Mammary epithelial cell (primary cell): ENCODE data around the gene BLCAP.
"Not testable (repeated sequence)": the region's sequence is repeated elsewhere in the genome, so short reads cannot be mapped to it uniquely, and the experiment has no call there.

Experiments
- CTCF ChIP-seq, 2 donors: IDR thresholded peaks in 1 of 2; conservative IDR thresholded peaks in 1 of 2; 2 replicates each; pipeline ENCODE4 v1.5.1; 2011 to 2012; ENCODE audit warnings: inconsistent platforms in 2 of 2, low read length in 2 of 2, mild to moderate bottlenecking in 2 of 2, control low read depth in 1 of 2, low read depth in 1 of 2; ENCODE audit not compliant: insufficient read depth in 1 of 2; ENCODE audit errors: extremely low read depth in 1 of 2
- EZH2 ChIP-seq: IDR thresholded peaks from 2 replicates; pipeline ENCODE4 v1.6.1; 2012; ENCODE audit warnings: low read length, inconsistent platforms, borderline replicate concordance

GRCh38 chr20:37540838-37541237 is 13.2 kb upstream of the BLCAP start:
- not testable (repeated sequence) for TF ChIP-seq CTCF (conservative IDR thresholded peaks at IDR 0.05 in 1 of 2, IDR thresholded peaks at IDR 0.05 in 1 of 2; ENCODE audit: extremely low read depth in 1 of 2, insufficient read depth in 1 of 2, low read depth in 1 of 2, low read length in 2 of 2); EZH2
